PC-3 (cell line): ENCODE results near the gene MAP3K20. TPM values are rescaled to one million over a fixed set of nuclear protein-coding genes. Genes with fewer than 3 reads are reported as not detected.

Source experiments
- ATAC-seq: fragments of 200-7000 bp; cut with Tn5 transposase; 2 replicates; pipeline ENCODE4 v1.9.1; 2020; ENCODE audit warnings: mild to moderate bottlenecking, moderate library complexity
- BruUV-seq: library from RNA; stranded (reverse); fragments of 400-500 nt; replicated peaks from 2 replicates; lab custom pipeline; 2021; lab: Mats Ljungman, UMichigan
- CTCF ChIA-PET: fragments of 300-600 bp; sonication (Branson Sonifier 250); formaldehyde crosslinking; loops from one replicate; lab custom pipeline; 2022; ENCODE audit warnings: antibody characterized with exemption; lab: Charles Lee
- POLR2A ChIA-PET: fragments of 300-600 bp; sonication (Branson Sonifier 250); formaldehyde crosslinking; loops from one replicate; lab custom pipeline; 2022; ENCODE audit warnings: antibody characterized with exemption; ENCODE audit not compliant: unreplicated experiment; lab: Charles Lee
- DNase-seq: peaks from one replicate; pipeline ENCODE4 v3.0.0-alpha.2; 2015
- H2AFZ ChIP-seq: fragments of 300-600 bp; sonication (generic); 2 replicates; pipeline ENCODE4 v1.6.0; 2016; ENCODE audit warnings: antibody characterized with exemption, low read length
- H3F3A ChIP-seq: fragments of 300-600 bp; sonication (generic); one replicate; pipeline ENCODE4 v1.6.0; 2017; ENCODE audit warnings: antibody characterized with exemption, low read length, control low read depth, mild to moderate bottlenecking; ENCODE audit not compliant: unreplicated experiment
- H3K27ac ChIP-seq: fragments of 300-600 bp; sonication (generic); 2 replicates; pipeline ENCODE4 v1.5.1; 2016; ENCODE audit warnings: mild to moderate bottlenecking, low read length
- H3K27me3 ChIP-seq: fragments of 300-600 bp; sonication (generic); 2 replicates; pipeline ENCODE4 v1.6.1; 2016; ENCODE audit warnings: low read length, mixed read lengths
- H3K36me3 ChIP-seq: fragments of 300-600 bp; sonication (generic); 2 replicates; pipeline ENCODE4 v1.6.1; 2016; ENCODE audit warnings: low read depth, mixed run types, low read length, mixed read lengths
- H3K4me1 ChIP-seq: fragments of 300-600 bp; sonication (generic); 2 replicates; pipeline ENCODE4 v1.5.1; 2016; ENCODE audit warnings: low read length; ENCODE audit not compliant: insufficient read depth
- H3K4me2 ChIP-seq: fragments of 300-600 bp; sonication (generic); 2 replicates; pipeline ENCODE4 v1.6.0; 2016; ENCODE audit warnings: low read length
- H3K4me3 ChIP-seq: fragments of 300-600 bp; sonication (generic); 2 replicates; pipeline ENCODE4 v1.5.1; 2016; ENCODE audit warnings: mild to moderate bottlenecking, low read length, mixed read lengths
- H3K79me2 ChIP-seq: fragments of 300-600 bp; sonication (generic); 2 replicates; pipeline ENCODE4 v1.6.1; 2017; ENCODE audit warnings: low read length, mixed read lengths
- H3K9ac ChIP-seq: fragments of 300-600 bp; sonication (generic); 2 replicates; pipeline ENCODE4 v1.6.0; 2016; ENCODE audit warnings: mild to moderate bottlenecking, low read length
- H3K9me2 ChIP-seq: fragments of 300-600 bp; sonication (generic); replicated peaks from 2 replicates; pipeline ENCODE4 v1.6.1; 2016; ENCODE audit warnings: mixed run types, low read length, mixed read lengths
- H3K9me3 ChIP-seq: fragments of 300-600 bp; sonication (generic); 2 replicates; pipeline ENCODE4 v1.6.1; 2016; ENCODE audit warnings: low read length, mixed read lengths
- H4K20me1 ChIP-seq: fragments of 300-600 bp; sonication (generic); 2 replicates; pipeline ENCODE4 v1.6.1; 2016; ENCODE audit warnings: low read length, mixed read lengths
- EZH2 ChIP-seq: fragments of 300-600 bp; sonication (generic); IDR thresholded peaks from one replicate; pipeline ENCODE4 v1.6.1; 2017; ENCODE audit warnings: antibody characterized with exemption, mild to moderate bottlenecking, low read length; ENCODE audit not compliant: unreplicated experiment
- EZH2phosphoT487 ChIP-seq: fragments of 300-600 bp; sonication (generic); IDR thresholded peaks from 2 replicates; pipeline ENCODE4 v1.6.1; 2018; ENCODE audit warnings: mild to moderate bottlenecking, antibody characterized with exemption, low read length, borderline replicate concordance
- intact Hi-C: fragments of 100-400 bp; cut with micrococcal nuclease; formaldehyde crosslinking; loops from 2 replicates; pipeline ENCODE4 v1.9.0; 2023
- total RNA-seq: library from RNA; depleted of rRNA; stranded (reverse); fragments of >200 nt; gene quantifications from 2 replicates; pipeline ENCODE4 v1.2.3, GENCODE V29; 2014
- TF ChIP-seq, protein P1 (sequence below): fragments of 300-600 bp; sonication (generic); conservative IDR thresholded peaks from 2 replicates; pipeline ENCODE4 v1.5.1; 2017; ENCODE audit warnings: antibody characterized with exemption, low read depth, mild to moderate bottlenecking, low read length

MAP3K20 gene
- total RNA-seq, 1 experiment from 2014 or later, result 29.8 TPM

DNA sequence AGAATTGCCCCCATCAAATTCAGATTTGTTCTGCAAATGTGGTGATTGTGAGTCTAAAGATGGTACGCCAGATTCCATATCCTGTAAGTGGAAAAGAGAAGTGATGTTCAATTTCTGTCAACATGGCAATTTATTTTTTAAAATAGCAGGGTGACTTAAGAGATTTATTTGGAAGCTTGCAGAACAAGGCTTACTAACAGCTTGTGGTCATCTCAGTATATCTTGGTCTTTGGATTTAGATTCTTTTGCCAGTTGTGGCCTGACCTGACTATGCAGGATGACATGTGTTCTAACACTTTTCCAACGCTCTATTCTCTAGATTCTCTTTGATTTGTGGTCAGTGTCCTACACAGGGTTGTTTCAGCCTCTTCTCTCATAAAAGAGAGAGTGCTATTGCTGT lies 74.4 kb downstream of the MAP3K20 start:
- H3F3A ChIP-seq, result peaks cover 19% of the 10 kb centered on the region
- H3K9me3 ChIP-seq, result no peaks in the 10 kb centered on the region
- DNase-seq (no peak), ATAC-seq (no peak)
- no peaks in the 10 kb centered on the region for H4K20me1 ChIP-seq
- H3K79me2 ChIP-seq, result peaks cover 43% of the 10 kb centered on the region
- CTCF ChIA-PET, result no interaction called here
- no peaks in the 10 kb centered on the region for H3K9me2 ChIP-seq
- H3K36me3 ChIP-seq, result no peaks in the 10 kb centered on the region; the same call in 1 of the 2 replicates
- no TSS peak for BruUV-seq
- H3K27ac ChIP-seq, result no peak overlapping the region
- intact Hi-C loops, result loop anchor here (5.0 kb wide), 2 partner anchors 43 to 52 kb away; no protein-coding TSS in a partner anchor
- H3K4me2 ChIP-seq, result no peak overlapping the region
- H3K9ac ChIP-seq, result no peak overlapping the region
- H2AFZ ChIP-seq, result no peak overlapping the region
- POLR2A ChIA-PET, result no interaction called here
- TF ChIP-seq EZH2phosphoT487 (no peak), EZH2 (no peak)
- TF ChIP-seq, protein P1, sequence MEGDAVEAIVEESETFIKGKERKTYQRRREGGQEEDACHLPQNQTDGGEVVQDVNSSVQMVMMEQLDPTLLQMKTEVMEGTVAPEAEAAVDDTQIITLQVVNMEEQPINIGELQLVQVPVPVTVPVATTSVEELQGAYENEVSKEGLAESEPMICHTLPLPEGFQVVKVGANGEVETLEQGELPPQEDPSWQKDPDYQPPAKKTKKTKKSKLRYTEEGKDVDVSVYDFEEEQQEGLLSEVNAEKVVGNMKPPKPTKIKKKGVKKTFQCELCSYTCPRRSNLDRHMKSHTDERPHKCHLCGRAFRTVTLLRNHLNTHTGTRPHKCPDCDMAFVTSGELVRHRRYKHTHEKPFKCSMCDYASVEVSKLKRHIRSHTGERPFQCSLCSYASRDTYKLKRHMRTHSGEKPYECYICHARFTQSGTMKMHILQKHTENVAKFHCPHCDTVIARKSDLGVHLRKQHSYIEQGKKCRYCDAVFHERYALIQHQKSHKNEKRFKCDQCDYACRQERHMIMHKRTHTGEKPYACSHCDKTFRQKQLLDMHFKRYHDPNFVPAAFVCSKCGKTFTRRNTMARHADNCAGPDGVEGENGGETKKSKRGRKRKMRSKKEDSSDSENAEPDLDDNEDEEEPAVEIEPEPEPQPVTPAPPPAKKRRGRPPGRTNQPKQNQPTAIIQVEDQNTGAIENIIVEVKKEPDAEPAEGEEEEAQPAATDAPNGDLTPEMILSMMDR, result no peak
- H3K4me3 ChIP-seq, result no peak overlapping the region
- H3K27me3 ChIP-seq, result no peaks in the 10 kb centered on the region
- H3K4me1 ChIP-seq, result peaks cover 66% of the 10 kb centered on the region

DNA sequence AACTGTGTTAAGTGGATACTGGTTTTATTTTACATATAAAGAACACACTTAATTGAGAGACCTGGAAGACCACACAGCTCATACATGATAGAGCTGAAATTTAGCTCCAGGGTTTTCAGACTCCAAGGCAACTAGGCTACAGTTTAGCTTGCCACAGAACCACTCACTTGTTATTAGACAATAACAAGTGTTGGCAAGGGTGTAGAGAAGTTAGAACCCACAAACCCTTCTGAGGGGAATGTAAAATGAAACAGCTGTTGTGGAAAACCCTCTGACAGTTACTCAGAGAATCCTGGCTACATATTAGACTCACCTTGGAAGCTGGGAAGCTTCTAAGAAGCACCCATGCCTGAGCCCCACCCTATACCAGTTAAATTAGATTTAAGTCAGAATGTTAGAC lies 75.3 kb downstream of the MAP3K20 start:
- POLR2A ChIA-PET, result interaction anchor here (0.6 kb wide), 1 partner anchor 142 kb away, joined by 5 read pairs; no protein-coding TSS in a partner anchor
- intact Hi-C loops, result loop anchor here (1.0 to 5.0 kb wide), 3 partner anchors 44 to 71 kb away; no protein-coding TSS in a partner anchor
- H3K9me3 ChIP-seq, result no peaks in the 10 kb centered on the region
- H2AFZ ChIP-seq, result no peak overlapping the region
- no peaks in the 10 kb centered on the region for H4K20me1 ChIP-seq
- CTCF ChIA-PET, result interaction anchor here (1.1 kb wide), 1 partner anchor 59 kb away, joined by 3 read pairs; no protein-coding TSS in a partner anchor
- no peaks in the 10 kb centered on the region for H3K9me2 ChIP-seq
- peak overlapping the region; percentile 48 for H3K9ac ChIP-seq
- no peak for ATAC-seq
- H3K4me1 ChIP-seq, result peaks cover 66% of the 10 kb centered on the region
- TF ChIP-seq, protein P1, result no peak
- TF ChIP-seq EZH2, result no peak
- no peak for TF ChIP-seq EZH2phosphoT487
- H3K4me3 ChIP-seq, result no peak overlapping the region
- no peaks in the 10 kb centered on the region for H3K27me3 ChIP-seq
- H3K36me3 ChIP-seq, result no peaks in the 10 kb centered on the region; the same call in 1 of the 2 replicates
- peaks cover 14% of the 10 kb centered on the region for H3F3A ChIP-seq
- peak overlapping the region; percentile 86 for H3K27ac ChIP-seq
- no TSS peak for BruUV-seq
- H3K4me2 ChIP-seq, result peak overlapping the region; percentile 59
- no peak for DNase-seq
- peaks cover 51% of the 10 kb centered on the region for H3K79me2 ChIP-seq

DNA sequence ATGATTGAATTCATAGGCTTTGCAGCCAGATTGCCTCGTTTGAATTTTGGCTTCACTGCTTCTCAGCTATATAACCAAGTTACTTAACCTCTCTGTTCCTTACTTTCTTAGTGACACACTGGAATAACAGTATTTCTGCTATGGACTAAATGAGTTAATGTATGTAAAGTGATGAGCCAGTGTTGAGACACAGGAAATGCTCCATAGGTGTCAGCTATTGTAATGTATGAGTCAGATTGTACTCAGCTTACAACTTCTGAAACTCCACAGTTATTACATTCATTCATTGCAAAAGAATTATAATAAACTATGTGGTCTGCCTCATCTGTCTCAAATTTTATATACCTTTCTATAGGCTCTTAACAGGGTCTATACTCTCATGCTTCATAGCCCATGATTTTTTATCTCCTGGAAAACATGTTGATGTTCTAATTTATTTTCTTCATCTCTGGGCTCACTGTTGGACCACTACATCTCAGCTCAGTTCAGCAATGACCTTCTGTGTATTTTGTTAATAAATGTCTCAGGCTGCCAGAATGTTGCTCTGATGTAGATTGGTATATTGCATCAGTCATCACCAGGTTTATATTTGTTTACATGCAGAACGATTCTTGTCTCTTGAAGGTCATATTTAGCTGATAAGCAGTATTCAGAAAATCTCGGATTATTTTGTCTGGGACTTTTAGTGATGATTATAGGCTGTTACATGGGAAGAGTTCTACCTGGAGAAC lies 76.2 kb downstream of the MAP3K20 start:
- Histone ChIP-seq H3K27ac (peak overlapping the region; percentile 86), H3K9me3 (no peaks in the 10 kb centered on the region), H3K4me3 (peak overlapping the region; percentile 23; the same call in 1 of the 2 replicates), H3K9me2 (no peaks in the 10 kb centered on the region), H3K4me2 (peak overlapping the region; percentile 67), H3F3A (peaks cover 14% of the 10 kb centered on the region), H3K79me2 (peaks cover 52% of the 10 kb centered on the region), H4K20me1 (no peaks in the 10 kb centered on the region), H3K9ac (peak overlapping the region; percentile 48), H3K36me3 (no peaks in the 10 kb centered on the region; the same call in 1 of the 2 replicates), H3K27me3 (no peaks in the 10 kb centered on the region), H3K4me1 (peaks cover 58% of the 10 kb centered on the region), H2AFZ (no peak overlapping the region)
- peak; percentile 94 for DNase-seq
- intact Hi-C loops, result loop anchor here (1.0 to 5.0 kb wide), 3 partner anchors 45 to 72 kb away; no protein-coding TSS in a partner anchor
- POLR2A ChIA-PET, result interaction anchor here (0.6 kb wide), 1 partner anchor 143 kb away, joined by 5 read pairs; no protein-coding TSS in a partner anchor
- CTCF ChIA-PET, result interaction anchor here (1.1 kb wide), 1 partner anchor 58 kb away, joined by 3 read pairs; no protein-coding TSS in a partner anchor
- TF ChIP-seq, protein P1, result no peak
- no peak for TF ChIP-seq EZH2phosphoT487
- TF ChIP-seq EZH2, result no peak
- TSS peak; percentile 79 for BruUV-seq
- peak; percentile 85 for ATAC-seq
